ENCODE measurements around the gene TRABD.
A peak's percentile ranks its signal among the peaks of the same experiment; 100 is the strongest.

TRABD gene

DNA sequence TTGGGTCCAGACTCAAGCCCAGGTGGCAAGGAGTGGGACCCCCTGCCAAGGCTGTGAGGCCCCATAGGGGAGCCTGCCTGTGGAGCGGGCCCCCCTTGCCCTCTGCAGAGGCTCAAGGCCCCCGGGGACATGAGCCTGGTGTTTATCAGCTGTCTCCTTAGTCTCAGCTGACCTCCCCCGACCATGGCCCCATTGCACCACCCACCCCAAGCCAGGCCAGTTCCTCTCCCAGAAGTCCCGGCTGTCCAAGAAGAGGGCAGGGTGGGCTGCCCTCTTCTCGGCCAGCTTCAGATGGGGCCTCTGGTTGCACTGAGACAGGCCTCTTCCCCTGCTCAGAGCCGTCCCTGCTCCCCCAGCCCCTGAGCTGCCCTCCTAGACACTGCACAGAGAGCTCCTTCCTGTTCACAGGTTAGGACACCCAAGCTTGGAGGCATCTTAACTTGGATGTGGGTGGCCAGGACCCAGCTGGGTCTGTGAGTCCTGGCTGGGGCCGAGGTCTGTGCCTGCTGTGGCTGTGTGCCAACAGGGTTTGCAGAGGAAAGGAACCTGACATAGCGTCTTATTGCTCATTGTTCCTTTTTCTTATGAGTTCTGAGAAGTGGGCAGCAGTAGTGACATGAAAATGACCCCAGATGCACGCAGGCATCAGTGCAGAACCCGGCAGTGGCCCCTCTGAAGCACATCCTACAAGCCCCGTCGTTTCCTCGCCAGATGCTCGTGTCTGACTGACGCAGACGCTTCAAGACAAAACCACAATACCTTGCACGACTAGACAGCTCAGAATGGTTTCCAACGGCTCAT, 5.4 kb downstream of the TRABD start:
- Histone ChIP-seq H3K79me2 (ENCODE audit: control insufficient read depth, insufficient read depth, low read length, unreplicated experiment) (peaks cover 15% of the 10 kb centered on the region), H2AFZ (ENCODE audit: low read length, unreplicated experiment) (no peak overlapping the region), H3K27ac (ENCODE audit: low read depth, low read length) (no peak overlapping the region), H3K27me3 (ENCODE audit: insufficient read depth, low read length) (no peaks in the 10 kb centered on the region), H3K4me1 (ENCODE audit: control insufficient read depth, insufficient read depth, low read length, unreplicated experiment) (peaks cover 12% of the 10 kb centered on the region), H3K36me3 (ENCODE audit: insufficient read depth, low read length) (no peaks in the 10 kb centered on the region), H3K4me3 (ENCODE audit: low read depth, low read length) (peak overlapping the region; percentile 50)

DNA sequence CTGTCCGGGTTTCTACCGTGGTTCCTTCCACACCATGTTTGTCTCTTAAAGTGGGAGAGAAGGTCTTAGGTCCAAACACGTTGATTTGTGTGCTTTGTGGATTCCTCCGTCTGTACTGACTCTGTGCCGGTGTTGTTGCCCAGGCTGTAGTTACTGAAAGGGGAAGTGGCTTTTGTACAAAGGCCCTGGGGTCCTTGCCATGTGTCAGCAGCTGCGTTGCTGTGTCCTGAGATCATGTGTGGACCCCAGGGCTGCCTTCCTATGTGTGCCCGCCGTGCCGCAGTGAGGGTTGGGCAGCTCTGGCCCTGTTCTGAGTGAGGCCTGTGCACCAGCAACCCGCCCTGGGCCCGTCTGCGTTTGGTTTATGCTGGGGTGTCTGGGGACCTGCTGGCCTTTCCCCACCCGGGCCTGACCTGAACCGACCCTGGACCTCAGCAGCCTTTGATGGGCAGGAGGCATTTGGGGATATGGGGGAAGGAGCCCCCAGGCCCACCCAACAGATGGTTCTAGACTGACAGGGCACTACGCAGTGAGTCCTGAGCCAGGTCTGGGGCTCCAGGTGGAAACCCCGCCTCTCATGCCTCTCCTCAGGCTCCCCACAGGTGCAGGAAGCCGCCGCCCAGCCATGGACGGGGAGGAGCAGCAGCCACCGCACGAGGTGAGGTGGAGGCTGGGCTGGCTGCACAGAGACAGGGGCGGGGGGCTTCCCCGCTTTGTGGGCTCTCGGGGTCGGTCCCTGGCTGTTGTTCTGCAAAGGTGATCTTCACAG, 6.9 kb downstream of the TRABD start:
- Histone ChIP-seq H3K4me1 (ENCODE audit: control insufficient read depth, insufficient read depth, low read length, unreplicated experiment) (peaks cover 8% of the 10 kb centered on the region), H3K79me2 (ENCODE audit: control insufficient read depth, insufficient read depth, low read length, unreplicated experiment) (peaks cover 6% of the 10 kb centered on the region), H3K27me3 (ENCODE audit: insufficient read depth, low read length) (no peaks in the 10 kb centered on the region), H3K4me3 (ENCODE audit: low read depth, low read length) (no peak overlapping the region), H2AFZ (ENCODE audit: low read length, unreplicated experiment) (no peak overlapping the region), H3K27ac (ENCODE audit: low read depth, low read length) (no peak overlapping the region), H3K36me3 (ENCODE audit: insufficient read depth, low read length) (no peaks in the 10 kb centered on the region)

DNA sequence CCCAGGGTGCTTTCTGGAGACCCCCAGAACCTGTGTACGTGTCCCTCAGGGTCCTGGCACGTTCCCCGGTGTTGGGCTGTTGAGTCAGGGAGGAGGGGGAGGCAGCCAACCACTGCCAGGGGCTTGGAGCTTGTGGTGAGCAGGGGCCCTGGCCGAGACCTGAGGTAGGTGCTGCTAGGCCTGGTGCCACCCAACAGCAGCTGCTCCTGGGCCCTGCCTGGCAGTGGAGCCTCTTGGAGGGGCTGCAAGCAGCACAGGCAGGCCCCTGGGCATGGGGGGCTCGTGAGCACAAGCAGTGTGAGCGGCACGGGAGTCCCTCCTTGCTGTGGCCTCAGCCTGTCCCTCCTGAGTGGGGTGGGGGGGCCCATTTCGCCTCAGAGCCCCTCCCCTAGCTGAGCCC, 7.9 kb downstream of the TRABD start:
- peaks cover 8% of the 10 kb centered on the region for H3K4me1 ChIP-seq (ENCODE audit: control insufficient read depth, insufficient read depth, low read length, unreplicated experiment)

DNA sequence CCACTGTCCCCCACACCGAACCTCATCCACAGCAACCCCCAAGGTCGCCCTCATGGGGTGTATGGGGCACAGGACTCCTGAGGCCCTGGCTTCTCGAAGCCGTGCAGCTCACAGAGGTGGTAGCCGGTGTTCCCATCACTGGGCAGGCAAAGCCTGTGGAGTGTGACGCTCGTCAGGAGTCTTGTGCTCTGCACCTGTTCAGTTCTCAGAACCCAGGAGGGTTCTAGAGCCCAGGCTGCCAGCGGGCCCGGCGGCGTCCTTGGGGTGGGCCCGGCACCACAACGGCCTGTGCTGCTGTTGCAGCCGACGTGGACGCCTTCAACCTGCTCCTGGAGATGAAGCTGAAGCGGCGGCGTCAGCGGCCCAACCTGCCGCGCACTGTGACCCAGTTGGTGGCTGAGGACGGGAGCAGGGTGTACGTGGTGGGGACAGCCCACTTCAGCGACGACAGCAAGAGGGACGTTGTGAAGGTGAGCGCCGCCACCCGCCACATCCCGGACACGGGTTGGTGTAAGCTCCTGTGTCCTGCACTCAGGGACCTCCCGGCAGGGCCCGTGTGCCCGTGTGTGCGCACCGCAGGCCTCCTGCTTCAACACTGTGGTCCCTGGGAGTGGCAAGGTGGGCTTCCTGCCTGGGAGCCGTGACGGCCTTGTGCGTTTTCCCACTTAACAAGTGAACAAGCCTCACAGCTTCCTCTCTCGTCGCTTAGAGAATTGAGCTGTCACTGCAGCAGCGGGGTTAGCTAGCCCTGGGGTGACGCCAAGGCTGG, 8.5 kb downstream of the TRABD start:
- H3K27ac ChIP-seq (ENCODE audit: low read depth, low read length), result no peak overlapping the region
- no peaks in the 10 kb centered on the region for H3K36me3 ChIP-seq (ENCODE audit: insufficient read depth, low read length)
- no peaks in the 10 kb centered on the region for H3K27me3 ChIP-seq (ENCODE audit: insufficient read depth, low read length)
- H3K79me2 ChIP-seq (ENCODE audit: control insufficient read depth, insufficient read depth, low read length, unreplicated experiment), result peaks cover under 1% of the 10 kb centered on the region
- no peak overlapping the region for H3K4me3 ChIP-seq (ENCODE audit: low read depth, low read length)
- no peak overlapping the region for H2AFZ ChIP-seq (ENCODE audit: low read length, unreplicated experiment)
- H3K4me1 ChIP-seq (ENCODE audit: control insufficient read depth, insufficient read depth, low read length, unreplicated experiment), result peaks cover 8% of the 10 kb centered on the region

More for the DNA sequence above, 7.9 kb downstream of the TRABD start:
- Histone ChIP-seq H2AFZ (ENCODE audit: low read length, unreplicated experiment) (no peak overlapping the region), H3K27ac (ENCODE audit: low read depth, low read length) (no peak overlapping the region), H3K4me3 (ENCODE audit: low read depth, low read length) (no peak overlapping the region), H3K79me2 (ENCODE audit: control insufficient read depth, insufficient read depth, low read length, unreplicated experiment) (peaks cover 4% of the 10 kb centered on the region), H3K36me3 (ENCODE audit: insufficient read depth, low read length) (no peaks in the 10 kb centered on the region), H3K27me3 (ENCODE audit: insufficient read depth, low read length) (no peaks in the 10 kb centered on the region)

DNA sequence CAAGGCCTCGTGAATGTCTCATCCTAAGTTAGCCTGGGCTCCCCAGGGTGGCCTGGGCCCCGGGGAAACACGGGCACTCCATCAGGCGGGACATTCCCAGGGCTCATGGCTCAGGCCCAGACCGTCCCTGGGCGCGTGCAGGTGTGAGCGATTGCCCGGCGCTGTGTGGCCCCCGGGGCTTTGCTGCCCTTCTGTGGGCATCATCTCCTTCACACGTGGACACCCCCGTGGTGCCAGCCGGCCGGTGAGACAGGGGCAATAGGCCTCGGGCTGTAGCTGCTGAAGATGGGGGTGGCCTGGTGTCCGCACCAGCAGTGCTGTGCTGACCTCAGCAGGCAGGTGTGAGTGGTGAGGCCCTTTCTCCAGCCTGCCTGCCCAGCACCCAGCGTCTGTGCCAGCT, 10.5 kb downstream of the TRABD start:
- no peak overlapping the region for H2AFZ ChIP-seq (ENCODE audit: low read length, unreplicated experiment)
- H3K4me1 ChIP-seq (ENCODE audit: control insufficient read depth, insufficient read depth, low read length, unreplicated experiment), result no peaks in the 10 kb centered on the region
- H3K27me3 ChIP-seq (ENCODE audit: insufficient read depth, low read length), result no peaks in the 10 kb centered on the region
- H3K36me3 ChIP-seq (ENCODE audit: insufficient read depth, low read length), result no peaks in the 10 kb centered on the region
- H3K4me3 ChIP-seq (ENCODE audit: low read depth, low read length), result no peak overlapping the region
- peaks cover under 1% of the 10 kb centered on the region for H3K79me2 ChIP-seq (ENCODE audit: control insufficient read depth, insufficient read depth, low read length, unreplicated experiment)
- no peak overlapping the region for H3K27ac ChIP-seq (ENCODE audit: low read depth, low read length)

DNA sequence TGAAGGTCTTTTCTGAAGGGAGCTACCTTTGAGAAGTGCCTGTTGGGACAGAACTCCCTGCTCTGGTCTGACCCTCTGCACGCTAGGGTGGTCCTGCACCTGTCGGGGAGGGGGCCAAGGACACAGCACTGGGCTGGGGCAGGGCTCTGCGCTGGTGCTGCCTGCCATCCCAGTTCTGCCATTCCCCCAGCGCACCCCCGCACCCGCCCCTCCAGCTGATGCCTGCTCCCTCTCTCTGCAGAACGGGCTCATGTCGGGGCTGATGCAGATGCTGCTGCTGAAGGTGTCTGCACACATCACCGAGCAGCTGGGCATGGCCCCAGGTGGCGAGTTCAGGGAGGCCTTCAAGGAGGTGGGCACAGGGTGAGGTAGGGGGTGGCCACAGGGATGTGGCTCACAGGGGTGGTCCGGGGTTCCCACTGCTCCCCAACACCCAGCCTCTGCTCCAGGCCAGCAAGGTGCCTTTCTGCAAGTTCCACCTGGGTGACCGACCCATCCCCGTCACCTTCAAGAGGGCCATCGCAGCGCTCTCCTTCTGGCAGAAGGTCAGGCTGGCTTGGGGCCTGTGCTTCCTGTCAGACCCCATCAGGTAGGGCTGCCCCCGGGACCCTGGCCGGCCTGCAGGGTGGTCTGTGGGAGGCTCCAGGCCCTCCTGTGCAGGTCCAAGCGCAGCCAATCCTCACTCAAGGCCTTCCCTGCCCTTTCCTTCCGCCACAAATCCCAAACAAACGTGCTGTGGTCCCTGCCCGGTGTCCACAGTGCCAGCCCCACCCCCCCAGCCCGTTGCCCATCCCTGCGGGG, 11.5 kb downstream of the TRABD start:
- H3K27ac ChIP-seq (ENCODE audit: low read depth, low read length), result no peak overlapping the region
- H2AFZ ChIP-seq (ENCODE audit: low read length, unreplicated experiment), result no peak overlapping the region
- peaks cover 10% of the 10 kb centered on the region for H3K79me2 ChIP-seq (ENCODE audit: control insufficient read depth, insufficient read depth, low read length, unreplicated experiment)
- no peaks in the 10 kb centered on the region for H3K27me3 ChIP-seq (ENCODE audit: insufficient read depth, low read length)
- no peak overlapping the region for H3K4me3 ChIP-seq (ENCODE audit: low read depth, low read length)
- peaks cover 1% of the 10 kb centered on the region for H3K4me1 ChIP-seq (ENCODE audit: control insufficient read depth, insufficient read depth, low read length, unreplicated experiment)
- no peaks in the 10 kb centered on the region for H3K36me3 ChIP-seq (ENCODE audit: insufficient read depth, low read length)

DNA sequence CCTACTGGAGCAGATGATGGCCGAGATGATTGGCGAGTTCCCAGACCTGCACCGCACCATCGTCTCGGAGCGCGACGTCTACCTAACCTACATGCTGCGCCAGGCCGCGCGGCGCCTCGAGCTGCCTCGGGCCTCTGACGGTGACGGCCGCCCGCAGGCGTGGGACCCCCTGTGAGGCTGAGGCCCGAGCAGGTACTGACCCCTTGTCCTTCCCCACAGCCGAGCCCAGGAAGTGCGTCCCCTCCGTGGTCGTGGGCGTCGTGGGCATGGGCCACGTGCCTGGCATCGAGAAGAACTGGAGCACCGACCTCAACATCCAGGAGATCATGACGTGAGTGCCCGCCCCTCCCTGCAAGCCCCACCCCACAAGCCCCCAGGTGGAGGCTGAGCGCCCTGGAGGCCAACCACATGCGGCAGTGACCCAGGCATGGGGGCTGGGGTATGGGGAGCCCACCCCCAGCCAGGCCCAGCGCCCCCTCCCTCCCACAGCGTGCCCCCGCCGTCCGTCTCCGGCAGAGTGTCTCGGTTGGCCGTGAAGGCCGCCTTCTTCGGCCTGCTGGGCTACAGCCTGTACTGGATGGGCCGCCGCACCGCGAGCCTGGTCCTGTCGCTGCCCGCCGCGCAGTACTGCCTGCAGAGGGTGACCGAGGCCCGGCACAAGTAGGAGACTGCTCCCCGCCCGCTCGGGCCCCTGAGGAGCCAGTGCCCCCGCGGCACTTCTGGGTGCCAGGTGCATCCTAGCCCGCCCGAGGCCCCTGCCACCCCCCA, 12.3 kb downstream of the TRABD start:
- Histone ChIP-seq H3K4me3 (ENCODE audit: low read depth, low read length) (no peak overlapping the region), H3K36me3 (ENCODE audit: insufficient read depth, low read length) (peaks cover under 1% of the 10 kb centered on the region; the same call in 1 of the 2 replicates), H3K27me3 (ENCODE audit: insufficient read depth, low read length) (no peaks in the 10 kb centered on the region), H3K79me2 (ENCODE audit: control insufficient read depth, insufficient read depth, low read length, unreplicated experiment) (peaks cover 18% of the 10 kb centered on the region), H3K27ac (ENCODE audit: low read depth, low read length) (no peak overlapping the region), H3K4me1 (ENCODE audit: control insufficient read depth, insufficient read depth, low read length, unreplicated experiment) (peaks cover 4% of the 10 kb centered on the region), H2AFZ (ENCODE audit: low read length, unreplicated experiment) (no peak overlapping the region)

DNA sequence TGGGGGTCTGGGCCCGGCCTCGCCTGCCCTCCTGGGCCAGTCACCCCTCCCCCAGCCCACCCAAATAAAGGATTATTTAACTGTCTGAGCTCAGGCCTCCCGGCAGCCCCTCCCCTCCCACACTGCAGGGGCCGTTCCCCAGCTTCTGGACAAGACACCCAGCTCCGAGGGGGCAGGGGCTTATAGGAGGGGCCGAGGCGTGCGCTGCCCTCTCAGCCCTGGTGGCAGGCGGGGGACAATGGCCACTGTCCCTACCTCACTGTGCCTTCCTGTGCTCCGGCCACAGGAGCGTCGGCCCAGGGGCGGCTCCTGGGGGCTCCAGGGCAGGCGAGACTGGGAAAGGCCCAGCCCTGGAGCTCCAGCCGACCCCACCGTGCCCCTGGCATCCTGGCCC, 12.9 kb downstream of the TRABD start:
- H3K79me2 ChIP-seq (ENCODE audit: control insufficient read depth, insufficient read depth, low read length, unreplicated experiment), result peaks cover 22% of the 10 kb centered on the region
- H2AFZ ChIP-seq (ENCODE audit: low read length, unreplicated experiment), result no peak overlapping the region
- H3K36me3 ChIP-seq (ENCODE audit: insufficient read depth, low read length), result peaks cover 6% of the 10 kb centered on the region; the same call in 1 of the 2 replicates
- no peaks in the 10 kb centered on the region for H3K27me3 ChIP-seq (ENCODE audit: insufficient read depth, low read length)
- H3K4me3 ChIP-seq (ENCODE audit: low read depth, low read length), result no peak overlapping the region
- no peak overlapping the region for H3K27ac ChIP-seq (ENCODE audit: low read depth, low read length)
- H3K4me1 ChIP-seq (ENCODE audit: control insufficient read depth, insufficient read depth, low read length, unreplicated experiment), result peaks cover 4% of the 10 kb centered on the region

DNA sequence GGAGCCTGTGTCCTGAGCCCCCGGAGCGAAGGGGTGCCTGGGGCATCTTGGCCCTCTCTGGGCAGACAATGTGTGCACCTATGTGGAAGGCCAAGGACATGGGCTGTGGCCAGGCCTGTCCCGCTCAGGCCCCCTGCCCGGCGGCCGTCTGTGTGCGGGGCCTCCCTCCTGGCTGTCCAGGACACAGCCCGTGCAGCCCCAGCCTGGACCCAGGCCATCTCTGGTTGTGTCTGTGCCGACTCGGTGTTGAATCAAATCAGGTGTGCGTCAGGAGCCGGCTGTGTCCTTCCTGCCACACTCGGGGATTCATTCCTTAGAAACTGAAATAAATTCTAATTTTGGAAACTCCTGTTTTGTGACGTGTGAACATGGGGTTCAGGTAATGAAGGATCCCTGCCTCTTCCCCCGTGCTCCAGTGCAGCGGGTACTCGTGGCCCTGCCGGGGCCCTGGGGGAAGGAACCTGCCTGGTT, 13.6 kb downstream of the TRABD start:
- peaks cover 24% of the 10 kb centered on the region for H3K79me2 ChIP-seq (ENCODE audit: control insufficient read depth, insufficient read depth, low read length, unreplicated experiment)
- peaks cover 8% of the 10 kb centered on the region; the same call in 1 of the 2 replicates for H3K36me3 ChIP-seq (ENCODE audit: insufficient read depth, low read length)
- no peak overlapping the region for H3K4me3 ChIP-seq (ENCODE audit: low read depth, low read length)

More for the DNA sequence above, 13.6 kb downstream of the TRABD start:
- H3K4me1 ChIP-seq (ENCODE audit: control insufficient read depth, insufficient read depth, low read length, unreplicated experiment), result peaks cover 4% of the 10 kb centered on the region
- H3K27me3 ChIP-seq (ENCODE audit: insufficient read depth, low read length), result no peaks in the 10 kb centered on the region
- no peak overlapping the region for H3K27ac ChIP-seq (ENCODE audit: low read depth, low read length)
- H2AFZ ChIP-seq (ENCODE audit: low read length, unreplicated experiment), result no peak overlapping the region
